GM18951 (cell line): Measurements from ENCODE around the gene NFS1.
"Not testable (repeated sequence)": the region's sequence is repeated elsewhere in the genome, so short reads cannot be mapped to it uniquely, and the experiment has no call there.

Experiments used
- POLR2A ChIP-seq: IDR thresholded peaks from 4 replicates; pipeline ENCODE4 v1.6.1; 2011; ENCODE audit warnings: mild to moderate bottlenecking; ENCODE audit not compliant: insufficient read length, insufficient read depth; ENCODE audit errors: extremely low read depth
- in situ Hi-C: fragments of 300-500 bp; cut with MboI; formaldehyde crosslinking; loops from one replicate; pipeline ENCODE4 v1.12.0; 2022; ENCODE audit warnings: low sequenced_read_pairs, mixed read lengths, inconsistent platforms; ENCODE audit not compliant: unreplicated experiment

The NFS1 gene

GRCh38 chr20:35721621-35722020 lies 22.5 kb upstream of the NFS1 start:
- in situ Hi-C loops: no loop called here
- no peak for TF ChIP-seq POLR2A

DNA sequence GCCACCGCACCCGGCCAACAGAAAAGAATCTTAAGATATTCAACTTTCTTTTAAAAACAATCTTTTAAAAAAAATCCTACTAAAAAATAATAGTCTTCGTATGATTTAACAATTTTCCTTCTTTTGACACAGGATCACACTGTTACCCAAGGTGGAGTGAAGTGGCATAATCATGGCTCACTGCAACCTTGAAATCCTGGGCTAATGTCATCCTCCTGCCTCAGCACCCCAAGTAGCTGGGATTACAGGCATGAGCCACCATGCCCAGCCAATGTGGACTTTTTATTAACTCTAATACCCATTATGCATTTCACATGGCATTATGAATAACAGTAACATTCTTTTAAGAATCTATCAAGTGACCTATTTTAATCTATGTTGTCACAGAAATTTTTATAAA lies 22.1 kb upstream of the NFS1 start:
- in situ Hi-C loops: no loop called here
- TF ChIP-seq POLR2A: no peak

- in situ Hi-C loops: no loop called here
- TF ChIP-seq POLR2A: no peak
These were observed 21.3 kb upstream of the NFS1 start for GRCh38 chr20:35720165-35721123.

DNA sequence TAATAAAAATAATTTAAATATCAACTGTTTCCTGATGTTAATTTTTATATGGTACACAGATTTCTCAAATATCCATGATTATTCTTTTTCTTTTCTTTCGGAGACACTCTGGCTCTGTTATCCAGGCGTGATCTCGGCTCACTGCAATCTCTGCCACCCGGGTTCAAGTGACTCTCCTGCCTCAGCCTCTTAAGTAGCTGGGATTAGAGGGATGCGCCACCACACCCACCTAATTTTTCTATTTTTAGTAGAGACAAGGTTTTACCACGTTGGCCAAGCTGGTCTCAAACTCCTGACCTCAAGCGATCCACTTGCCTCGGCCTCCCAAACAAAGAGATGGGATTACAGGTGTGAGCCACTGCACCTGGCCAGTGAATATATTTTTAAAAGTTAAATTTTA lies 20.6 kb upstream of the NFS1 start:
- in situ Hi-C loops: no loop called here
- TF ChIP-seq POLR2A: no peak

GRCh38 chr20:35718972-35719635 lies 20.0 kb upstream of the NFS1 start:
- in situ Hi-C loops: no loop called here
- no peak for TF ChIP-seq POLR2A

GRCh38 chr20:35718321-35718720 lies 19.2 kb upstream of the NFS1 start:
- in situ Hi-C loops: not testable (repeated sequence)

- in situ Hi-C loops: no loop called here
- TF ChIP-seq POLR2A: no peak
These were observed 17.2 kb upstream of the NFS1 start for GRCh38 chr20:35716330-35716729.

DNA sequence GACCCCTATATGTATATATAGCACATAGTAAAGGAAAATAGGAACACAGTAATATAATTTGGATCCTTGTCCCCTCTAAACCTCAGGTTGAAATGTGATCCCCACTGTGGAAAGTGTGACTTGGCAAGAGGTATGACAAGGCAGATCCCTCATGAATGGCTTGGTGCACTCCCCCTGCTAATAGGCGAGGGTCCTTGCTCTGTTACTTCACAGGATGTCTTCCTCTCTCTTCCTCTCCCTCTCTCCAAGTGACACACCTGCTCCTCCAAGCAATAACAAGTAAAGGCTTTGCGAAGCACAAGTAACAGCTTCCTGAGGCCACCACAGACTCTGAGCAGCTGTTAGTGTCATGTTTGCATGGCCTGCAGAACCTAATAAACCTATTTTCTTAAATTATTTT lies 16.5 kb upstream of the NFS1 start:
- peak; percentile 4 for TF ChIP-seq POLR2A
- in situ Hi-C loops: no loop called here

- in situ Hi-C loops: no loop called here
- TF ChIP-seq POLR2A: no peak
These were observed 15.0 kb upstream of the NFS1 start for GRCh38 chr20:35714127-35714526.

DNA sequence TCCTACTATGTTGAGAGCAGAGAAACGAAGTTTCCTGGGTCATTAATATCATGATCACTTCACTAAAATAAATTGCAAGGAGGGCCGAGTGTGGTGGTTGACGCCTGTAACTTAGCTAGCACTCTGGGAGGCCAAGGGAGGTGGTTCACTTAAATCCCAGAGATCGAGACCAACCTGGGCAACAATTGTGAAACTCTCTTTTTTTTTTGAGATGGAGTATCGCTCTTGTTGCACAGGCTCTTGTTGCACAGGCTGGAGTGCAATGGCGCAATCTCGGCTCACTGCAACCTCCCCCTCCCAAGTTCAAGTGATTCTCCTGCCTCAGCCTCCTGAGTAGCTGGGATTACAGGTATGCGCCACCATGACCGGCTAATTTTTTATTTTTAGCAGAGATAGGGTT lies 14.0 kb upstream of the NFS1 start:
- in situ Hi-C loops: not testable (repeated sequence)

DNA sequence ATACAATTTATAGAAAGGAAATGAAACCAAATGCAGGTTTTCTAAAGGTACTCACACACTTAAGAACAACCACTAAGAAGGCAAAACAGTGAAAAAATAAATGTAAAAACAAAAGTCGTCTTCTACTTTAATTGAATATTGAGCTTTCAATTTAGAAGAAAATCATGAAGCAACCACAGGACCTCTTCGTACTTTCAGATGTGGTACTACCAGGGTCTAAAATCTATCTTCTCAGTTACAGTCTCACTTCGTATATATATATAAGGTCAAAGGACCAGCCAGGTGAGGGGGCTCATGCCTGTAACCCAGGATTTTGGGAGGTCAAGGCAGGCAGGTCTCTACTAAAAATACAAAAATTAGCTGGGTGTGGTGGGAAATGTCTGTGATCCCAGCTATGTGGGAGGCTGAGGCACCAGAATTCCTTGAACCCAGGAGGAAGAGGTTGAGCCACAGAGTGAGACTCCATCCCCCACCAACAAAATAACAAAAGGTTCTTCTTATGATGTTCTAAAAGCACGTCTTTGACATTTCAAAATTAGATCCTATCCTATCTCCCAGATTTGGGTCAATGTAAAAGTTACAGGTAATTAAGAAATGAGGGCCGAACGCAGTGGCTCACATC lies 12.5 kb upstream of the NFS1 start:
- no peak for TF ChIP-seq POLR2A
- in situ Hi-C loops: no loop called here

- in situ Hi-C loops: no loop called here
- no peak for TF ChIP-seq POLR2A
These were observed 11.9 kb upstream of the NFS1 start for GRCh38 chr20:35710884-35711587.

- in situ Hi-C loops: no loop called here
- no peak for TF ChIP-seq POLR2A
These were observed 10.9 kb upstream of the NFS1 start for GRCh38 chr20:35710039-35710438.
